Kidney (tissue), 14 donors: ENCODE data around the gene CCDC110. TPM values are rescaled to one million over a fixed set of nuclear protein-coding genes. Genes with fewer than 3 reads are reported as not detected.

ENCODE experiments used
- DNase-seq, 5 donors: peaks; one replicate each; pipeline ENCODE4 v3.0.0-alpha.2; 2013 to 2020
- FAIRE-seq: peaks from 2 replicates; lab custom pipeline; 2012; peaks lifted over from hg19 to GRCh38; lab: Jason Lieb, UNC
- H3K27ac ChIP-seq, 2 donors: one replicate each; pipeline ENCODE4 v1.7.0; 2013; ENCODE audit warnings: low read depth in 2 of 2, low read length in 2 of 2, inconsistent platforms in 1 of 2
- H3K27me3 ChIP-seq: one replicate; pipeline ENCODE4 v1.7.1; 2013; ENCODE audit warnings: low read length, inconsistent platforms; ENCODE audit not compliant: control insufficient read depth, insufficient read depth
- H3K36me3 ChIP-seq, 3 donors: one replicate each; pipeline versions ENCODE4 v1.7.0 to v1.7.1; 2013; ENCODE audit warnings: low read length in 3 of 3, control low read depth in 1 of 3, inconsistent platforms in 1 of 3; ENCODE audit not compliant: insufficient read depth in 3 of 3, control insufficient read depth in 2 of 3
- H3K4me1 ChIP-seq, 3 donors: one replicate each; pipeline versions ENCODE4 v1.7.0 to v1.7.1; 2013; ENCODE audit warnings: low read length in 3 of 3, inconsistent platforms in 1 of 3, low read depth in 1 of 3; ENCODE audit not compliant: control insufficient read depth in 2 of 3, insufficient read depth in 2 of 3
- H3K4me3 ChIP-seq, 3 donors: one replicate each; pipeline versions ENCODE4 v1.7.0 to v1.8.1; 2013; ENCODE audit warnings: low read length in 3 of 3, control low read depth in 1 of 3, inconsistent platforms in 1 of 3
- H3K9ac ChIP-seq, 3 donors: one replicate each; pipeline versions ENCODE4 v1.7.0 to v1.7.1; 2013; ENCODE audit warnings: low read length in 3 of 3, control low read depth in 1 of 3, inconsistent platforms in 1 of 3
- H3K9me3 ChIP-seq, 3 donors: one replicate each; pipeline versions ENCODE4 v1.7.0 to v1.7.1; 2013; ENCODE audit warnings: low read length in 3 of 3, control low read depth in 1 of 3, inconsistent platforms in 1 of 3; ENCODE audit not compliant: control insufficient read depth in 2 of 3, insufficient read depth in 1 of 3
- intact Hi-C: fragments of 100-400 bp; cut with DNase I; formaldehyde crosslinking; loops from one replicate; pipeline ENCODE4 v1.11.1; 2022
- polyA plus RNA-seq: library from polyadenylated mRNA; stranded (reverse); fragments of 350-450 nt; fragmentation: Illumina TruSeq; extraction: RNeasy Lipid Tissue Mini Kit (QIAGEN cat#74804); gene quantifications from one replicate; pipeline ENCODE4 v1.2.3, GENCODE V29; 2014; ENCODE audit warnings: low read depth, low replicate concordance; ENCODE audit not compliant: insufficient read depth
- total RNA-seq: library from RNA; stranded (reverse); fragmentation: NEBNext Ultra II Directional; extraction: Animal tissue kit (Norgen Biotek cat#: 25700); gene quantifications from one replicate; pipeline ENCODE4 v1.2.1, GENCODE V29; 2021
- TF ChIP-seq, protein P1 (sequence below): IDR thresholded peaks from 3 replicates; pipeline ENCODE4 v1.5.1; 2012; ENCODE audit warnings: mild to moderate bottlenecking, moderate library complexity, borderline replicate concordance; ENCODE audit not compliant: insufficient read depth; ENCODE audit errors: extremely low read depth
- donor health status: control.
- donor health status: control.
- donor health status: control.
- donor health status: control.
- donor health status: control.
- donor health status: DM: yes; HTN: yes; CAD: no.
- donor health status: Normal renal cell carcinoma (clear cell type).

CCDC110 gene
- total and polyA plus RNA-seq, 2 donors from 2014 or later, result 2.2 to 4.5 TPM

DNA sequence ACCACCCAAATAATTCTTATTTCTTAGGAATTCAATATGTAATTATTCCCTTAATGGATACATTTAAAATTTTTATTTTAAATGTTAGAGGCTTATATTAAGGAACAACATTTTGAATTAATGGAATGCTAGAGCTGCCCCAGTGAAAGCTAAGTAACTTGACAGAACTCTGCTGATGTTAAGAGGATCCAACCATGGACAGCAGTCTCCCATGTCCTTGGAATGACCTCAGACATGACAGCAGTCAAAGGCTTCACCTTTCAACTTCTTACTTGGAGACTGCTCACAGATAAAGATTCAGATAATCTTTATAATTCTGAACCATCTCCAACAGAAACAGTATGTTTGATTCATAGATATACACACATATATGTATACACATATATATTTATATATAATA lies 46.5 kb upstream of the CCDC110 start:
- no peak for FAIRE-seq
- H3K27ac ChIP-seq, result no peak overlapping the region
- H3K27me3 ChIP-seq, result no peaks in the 10 kb centered on the region
- H3K9me3 ChIP-seq, result no peaks in the 10 kb centered on the region
- H3K9ac ChIP-seq, result no peak overlapping the region
- TF ChIP-seq, protein P1, sequence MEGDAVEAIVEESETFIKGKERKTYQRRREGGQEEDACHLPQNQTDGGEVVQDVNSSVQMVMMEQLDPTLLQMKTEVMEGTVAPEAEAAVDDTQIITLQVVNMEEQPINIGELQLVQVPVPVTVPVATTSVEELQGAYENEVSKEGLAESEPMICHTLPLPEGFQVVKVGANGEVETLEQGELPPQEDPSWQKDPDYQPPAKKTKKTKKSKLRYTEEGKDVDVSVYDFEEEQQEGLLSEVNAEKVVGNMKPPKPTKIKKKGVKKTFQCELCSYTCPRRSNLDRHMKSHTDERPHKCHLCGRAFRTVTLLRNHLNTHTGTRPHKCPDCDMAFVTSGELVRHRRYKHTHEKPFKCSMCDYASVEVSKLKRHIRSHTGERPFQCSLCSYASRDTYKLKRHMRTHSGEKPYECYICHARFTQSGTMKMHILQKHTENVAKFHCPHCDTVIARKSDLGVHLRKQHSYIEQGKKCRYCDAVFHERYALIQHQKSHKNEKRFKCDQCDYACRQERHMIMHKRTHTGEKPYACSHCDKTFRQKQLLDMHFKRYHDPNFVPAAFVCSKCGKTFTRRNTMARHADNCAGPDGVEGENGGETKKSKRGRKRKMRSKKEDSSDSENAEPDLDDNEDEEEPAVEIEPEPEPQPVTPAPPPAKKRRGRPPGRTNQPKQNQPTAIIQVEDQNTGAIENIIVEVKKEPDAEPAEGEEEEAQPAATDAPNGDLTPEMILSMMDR, result no peak
- DNase-seq, result peak in 1 of 5 donors; percentile 37
- no peaks in the 10 kb centered on the region for H3K36me3 ChIP-seq
- H3K4me1 ChIP-seq, result no peaks in the 10 kb centered on the region
- intact Hi-C loops, result no loop called here
- H3K4me3 ChIP-seq, result no peak overlapping the region

GRCh38 chr4:185515248-185515647 lies 43.7 kb upstream of the CCDC110 start:
- Histone ChIP-seq H3K27me3 (no peaks in the 10 kb centered on the region), H3K4me3 (no peak overlapping the region), H3K36me3 (no peaks in the 10 kb centered on the region), H3K9me3 (no peaks in the 10 kb centered on the region), H3K9ac (no peak overlapping the region), H3K27ac (no peak overlapping the region), H3K4me1 (no peaks in the 10 kb centered on the region)
- DNase-seq, result no peak
- intact Hi-C loops, result no loop called here
- TF ChIP-seq, protein P1, result no peak
- FAIRE-seq, result no peak

DNA sequence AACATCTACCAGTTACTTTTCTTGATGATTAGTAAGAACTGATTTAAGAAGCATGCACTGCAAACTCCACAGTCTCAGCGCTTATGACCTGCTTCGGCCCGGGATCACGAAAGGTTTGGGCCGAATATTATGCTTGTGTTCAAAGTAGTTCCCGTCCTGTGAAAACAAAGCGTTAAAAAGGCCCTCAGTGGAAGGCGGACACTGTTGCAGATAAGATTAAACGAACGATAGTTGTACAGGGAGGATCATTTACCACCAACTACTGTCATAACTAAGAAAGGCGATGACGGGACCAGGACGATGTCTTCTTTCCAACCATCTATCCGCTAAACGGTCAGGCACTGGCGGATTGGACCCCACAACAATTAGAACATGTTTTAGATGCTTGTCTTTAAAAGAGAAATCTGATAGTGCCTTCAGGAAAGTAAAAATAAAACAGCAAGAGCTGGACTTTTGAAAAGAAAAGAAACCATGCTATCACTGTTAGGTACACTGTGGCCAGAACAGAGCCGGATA lies 42.7 kb upstream of the CCDC110 start:
- intact Hi-C loops, result no loop called here
- TF ChIP-seq, protein P1, result no peak
- H3K4me3 ChIP-seq, result no peak overlapping the region
- no peak overlapping the region for H3K9ac ChIP-seq
- H3K27me3 ChIP-seq, result no peaks in the 10 kb centered on the region
- H3K27ac ChIP-seq, result no peak overlapping the region
- H3K9me3 ChIP-seq, result no peaks in the 10 kb centered on the region
- H3K4me1 ChIP-seq, result no peaks in the 10 kb centered on the region
- DNase-seq, result no peak
- no peaks in the 10 kb centered on the region for H3K36me3 ChIP-seq
- FAIRE-seq, result no peak
